Right lobe of liver (tissue), 6 donors: ENCODE data around the gene MZF1. TPM values are rescaled to one million over a fixed set of nuclear protein-coding genes. Genes with fewer than 3 reads are reported as not detected.
"Not testable (repeated sequence)": the region's sequence is repeated elsewhere in the genome, so short reads cannot be mapped to it uniquely, and the experiment has no call there.

Source experiments
- ATAC-seq, 4 donors: fragments of 200-7000 bp; cut with Tn5 transposase; one replicate each; pipeline ENCODE4 v1.9.1; 2020; ENCODE audit warnings: mild to moderate bottlenecking in 4 of 4, moderate library complexity in 4 of 4
- DNase-seq, 3 donors: peaks; one replicate each; pipeline ENCODE4 v3.0.0-alpha.2; 2020
- H3K27ac ChIP-seq, 3 donors: fragments of 200-600 bp; one replicate each; pipeline ENCODE4 v1.8.0; 2022
- H3K27me3 ChIP-seq, 2 donors: fragments of 200-600 bp; one replicate each; pipeline ENCODE4 v1.8.0; 2022
- H3K36me3 ChIP-seq, 4 donors: fragments of 200-600 bp; sonication (generic) in 1 of 4; one replicate each; pipeline versions ENCODE4 v1.5.1 to v1.8.0; 2017 to 2022; ENCODE audit warnings: control low read depth in 1 of 4
- H3K4me1 ChIP-seq, 4 donors: fragments of 200-600 bp; sonication (generic) in 1 of 4; one replicate each; pipeline versions ENCODE4 v1.5.1 to v1.8.0; 2017 to 2022; ENCODE audit warnings: control low read depth in 1 of 4
- H3K4me3 ChIP-seq, 3 donors: fragments of 200-600 bp; one replicate each; pipeline ENCODE4 v1.8.0; 2022
- H3K9me3 ChIP-seq, 4 donors: fragments of 200-600 bp; sonication (generic) in 1 of 4; one replicate each; pipeline versions ENCODE4 v1.5.1 to v1.8.0; 2017 to 2022; ENCODE audit warnings: control low read depth in 1 of 4
- CTCF ChIP-seq, 4 donors: fragments of 200-600 bp in 3 of 4; fragments of 450-650 bp in 1 of 4; IDR thresholded peaks; one replicate each; pipeline versions ENCODE4 v1.5.1 to v1.8.0; 2016 to 2022; ENCODE audit warnings: antibody characterized with exemption in 4 of 4, mild to moderate bottlenecking in 2 of 4
- POLR2A ChIP-seq: fragments of 450-650 bp; IDR thresholded peaks from one replicate; pipeline ENCODE4 v1.6.1; 2017; ENCODE audit warnings: antibody characterized with exemption, mild to moderate bottlenecking
- WGBS: methylation state at CpG from one replicate; pipeline ENCODE4 v1.1.6; 2018; ENCODE audit warnings: low coverage, low lambda C conversion rate; ENCODE audit not compliant: insufficient coverage; ENCODE audit errors: missing lambda C conversion rate; 5-methylcytosine and 5-hydroxymethylcytosine counted together
- intact Hi-C, 2 donors: fragments of 100-400 bp; cut with DNase I; formaldehyde crosslinking; loops; one replicate each; pipeline versions ENCODE4 v1.11.2 to v1.14.1; 2022
- long read RNA-seq: library from polyadenylated mRNA; unstranded; transcript quantifications from one replicate; pipeline ENCODE4 v2.0.0, GENCODE V29; 2019
- total RNA-seq, 6 experiments: library from RNA; depleted of rRNA in 2 of 6; stranded (reverse); fragments of >200 nt in 2 of 6; fragmentation: NEBNext Ultra II Directional in 3 of 6; extraction: Animal tissue kit (Norgen Biotek cat#: 25700) in 3 of 6; gene quantifications; one replicate each; pipeline versions ENCODE4 v1.1.0 to v1.2.4, GENCODE V29; 2016 to 2023
- donor health status: DM: no; HTN: yes; CAD: no.
- donor health status: DM: no; HTN: no; CAD: no.
- donor health status: DM: no; HTN: no; CAD: no.
- donor health status: DM: no; HTN: yes; CAD: no.
- donor health status: DM: no; HTN: yes; CAD: no.

The MZF1 gene
- total RNA-seq: 10 to 100 TPM in 5 of 6 experiments, 1 to 10 TPM in 1; 8.2 to 19.9 (median 14.1) TPM
- long read RNA-seq, partial matches to known transcripts: 0 of 1 reads
- long read RNA-seq, other reads (novel, unspliced or antisense): 0 of 1 reads

GRCh38 chr19:58572818-58573657 lies at the start of gene MZF1:
TSS of gene MZF1 (minus strand) at chr19:58573335. CDS start at chr19:58571389, 1,946 bp downstream.
- Histone ChIP-seq H3K27ac (peak within 1 kb of the TSS; percentile 86 to 96 (median 89)), H3K36me3 (peaks cover 0 to 5% (median 0%) of the 10 kb centered on the region in 4 donors), H3K9me3 (no peaks in the 10 kb centered on the region), H3K27me3 (no peaks in the 10 kb centered on the region), H3K4me3 (peak within 1 kb of the TSS; percentile 67 to 75 (median 73)), H3K4me1 (peaks cover 0 to 17% (median 3%) of the 10 kb centered on the region in 4 donors)
- peak in 1 of 4 donors; percentile 8 for TF ChIP-seq CTCF (IDR thresholded peaks at IDR 0.05)
- peak; percentile 47 for TF ChIP-seq POLR2A
- WGBS: under 1% methylated on average over 66 of the region's 75 CpGs
- DNase-seq (peak; percentile 99 to 100 (median 100)), ATAC-seq (peak; percentile 71 to 80 (median 75))
- intact Hi-C loops: no loop called here

DNA sequence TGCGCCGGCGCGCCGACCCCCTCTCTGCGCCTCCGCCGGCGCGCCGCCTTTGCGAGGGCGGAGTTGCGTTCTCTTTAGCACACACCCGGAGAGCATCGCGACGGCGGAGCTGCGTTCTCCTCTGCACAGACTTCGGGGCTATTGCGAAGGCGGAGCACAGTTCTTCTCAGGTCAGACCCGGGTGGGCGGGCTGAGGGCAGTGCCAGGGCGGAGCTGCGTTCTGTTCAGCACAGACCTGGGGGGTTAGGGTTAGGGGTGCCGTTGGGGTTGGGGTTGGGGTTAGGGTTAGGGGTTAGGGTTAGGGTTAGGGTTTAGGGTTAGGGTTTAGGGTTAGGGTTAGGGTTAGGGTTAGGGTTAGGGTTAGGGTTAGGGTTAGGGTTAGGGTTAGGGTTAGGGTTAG lies 34.1 kb upstream of the MZF1 start:
- intact Hi-C loops, H3K4me1 ChIP-seq, H3K36me3 ChIP-seq, H3K27ac ChIP-seq, H3K4me3 ChIP-seq, H3K9me3 ChIP-seq, H3K27me3 ChIP-seq: not testable (repeated sequence)
- peak in 1 of 4 donors; percentile 34 for ATAC-seq
- DNase-seq: peak in 2 of 3 donors; percentile 21 to 53
- 88% methylated on average over 23 of the region's 28 CpGs for WGBS

GRCh38 chr19:58606251-58606896 lies 33.2 kb upstream of the MZF1 start:
- H3K4me3 ChIP-seq, intact Hi-C loops: not testable (repeated sequence)
- 78% methylated on average over 38 of the region's 62 CpGs for WGBS

GRCh38 chr19:58586133-58586765 lies 13.1 kb upstream of the MZF1 start:
- no peaks in the 10 kb centered on the region for H3K4me1 ChIP-seq
- no peaks in the 10 kb centered on the region for H3K9me3 ChIP-seq
- intact Hi-C loops: no loop called here
- no peaks in the 10 kb centered on the region for H3K27me3 ChIP-seq
- no CpG with 5 or more reads among the region's 4 CpGs for WGBS
- H3K27ac ChIP-seq: no peak overlapping the region
- DNase-seq: peak in 1 of 3 donors; percentile 5
- H3K36me3 ChIP-seq: peaks cover 0 to 10% (median 0%) of the 10 kb centered on the region in 4 donors
- H3K4me3 ChIP-seq: no peak overlapping the region
- ATAC-seq: peak in 1 of 4 donors; percentile 24
- TF ChIP-seq CTCF (IDR thresholded peaks at IDR 0.05) (no peak), POLR2A (no peak)

More at GRCh38 chr19:58606251-58606896, 33.2 kb upstream of the MZF1 start:
- peak; percentile 8 to 31 (median 18) for TF ChIP-seq CTCF (IDR thresholded peaks at IDR 0.05)
- peak in 2 of 3 donors; percentile 16 to 54 for DNase-seq
- not testable (repeated sequence) for H3K9me3 ChIP-seq, H3K27me3 ChIP-seq, ATAC-seq, H3K36me3 ChIP-seq, H3K27ac ChIP-seq, H3K4me1 ChIP-seq
